Neural crest cell (in vitro differentiated cells): Measurements from ENCODE around the gene BRD1. TPM values are rescaled to one million over a fixed set of nuclear protein-coding genes. Genes with fewer than 3 reads are reported as not detected.

Experiments
- DNase-seq: peaks from one replicate; pipeline ENCODE4 v3.0.0; 2021; ENCODE audit warnings: low read depth, mixed read lengths, low spot score
- H3K27ac Mint-ChIP-seq: one replicate; pipeline ENCODE4 v1.8.0; 2021; ENCODE audit warnings: mild to moderate bottlenecking, mixed read lengths; ENCODE audit not compliant: unreplicated experiment
- H3K27me3 Mint-ChIP-seq: 2 replicates; pipeline ENCODE4 v1.8.0; 2021; ENCODE audit warnings: low read depth, mild to moderate bottlenecking, mixed read lengths
- H3K36me3 Mint-ChIP-seq: 2 replicates; pipeline ENCODE4 v1.8.0; 2021; ENCODE audit warnings: low read depth, mild to moderate bottlenecking, mixed read lengths
- H3K4me1 Mint-ChIP-seq: 2 replicates; pipeline ENCODE4 v1.8.0; 2021; ENCODE audit warnings: mixed read lengths
- H3K4me3 Mint-ChIP-seq: one replicate; pipeline ENCODE4 v1.8.0; 2021; ENCODE audit warnings: mild to moderate bottlenecking, mixed read lengths
- H3K9me3 Mint-ChIP-seq: 2 replicates; pipeline ENCODE4 v1.8.0; 2021; ENCODE audit warnings: mixed read lengths
- total RNA-seq: library from RNA; stranded (reverse); gene quantifications from 2 replicates; pipeline ENCODE4 v1.2.1, GENCODE V29; 2021
- TF ChIP-seq, protein P1 (sequence below): fragments of 200-600 bp; sonication (generic); conservative IDR thresholded peaks from 2 replicates; pipeline ENCODE4 v1.5.0; 2021; ENCODE audit warnings: antibody characterized with exemption, mild to moderate bottlenecking

BRD1 gene
- total RNA-seq, 1 donor from 2014 or later = 59.1 TPM

DNA sequence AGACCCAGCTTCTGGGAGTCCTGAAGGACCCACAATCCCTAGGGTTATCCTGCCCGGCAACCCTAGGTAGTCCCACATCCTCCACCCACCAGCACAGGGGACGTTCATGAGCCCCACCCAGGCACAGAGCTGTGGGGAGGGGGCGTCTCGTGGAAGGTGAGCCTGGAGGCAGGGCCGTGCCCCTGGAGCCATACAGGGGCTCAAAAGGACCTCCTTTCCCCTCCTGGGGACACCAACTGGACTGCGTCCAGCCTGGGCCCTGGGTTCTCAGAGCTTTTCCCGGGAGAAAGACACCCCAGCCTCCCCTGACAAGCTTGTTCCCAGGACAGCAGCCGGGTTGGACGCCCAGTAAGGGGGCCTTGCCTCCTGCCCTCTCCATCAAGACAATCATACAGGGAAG, 78.4 kb downstream of the BRD1 start:
- TF ChIP-seq, protein P1, sequence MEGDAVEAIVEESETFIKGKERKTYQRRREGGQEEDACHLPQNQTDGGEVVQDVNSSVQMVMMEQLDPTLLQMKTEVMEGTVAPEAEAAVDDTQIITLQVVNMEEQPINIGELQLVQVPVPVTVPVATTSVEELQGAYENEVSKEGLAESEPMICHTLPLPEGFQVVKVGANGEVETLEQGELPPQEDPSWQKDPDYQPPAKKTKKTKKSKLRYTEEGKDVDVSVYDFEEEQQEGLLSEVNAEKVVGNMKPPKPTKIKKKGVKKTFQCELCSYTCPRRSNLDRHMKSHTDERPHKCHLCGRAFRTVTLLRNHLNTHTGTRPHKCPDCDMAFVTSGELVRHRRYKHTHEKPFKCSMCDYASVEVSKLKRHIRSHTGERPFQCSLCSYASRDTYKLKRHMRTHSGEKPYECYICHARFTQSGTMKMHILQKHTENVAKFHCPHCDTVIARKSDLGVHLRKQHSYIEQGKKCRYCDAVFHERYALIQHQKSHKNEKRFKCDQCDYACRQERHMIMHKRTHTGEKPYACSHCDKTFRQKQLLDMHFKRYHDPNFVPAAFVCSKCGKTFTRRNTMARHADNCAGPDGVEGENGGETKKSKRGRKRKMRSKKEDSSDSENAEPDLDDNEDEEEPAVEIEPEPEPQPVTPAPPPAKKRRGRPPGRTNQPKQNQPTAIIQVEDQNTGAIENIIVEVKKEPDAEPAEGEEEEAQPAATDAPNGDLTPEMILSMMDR = no peak
- no peak for DNase-seq
- H3K4me3 Mint-ChIP-seq = no peak overlapping the region
- H3K36me3 Mint-ChIP-seq = no peaks in the 10 kb centered on the region
- peaks cover 18% of the 10 kb centered on the region for H3K9me3 Mint-ChIP-seq
- peaks cover 12% of the 10 kb centered on the region for H3K27me3 Mint-ChIP-seq
- H3K4me1 Mint-ChIP-seq = no peaks in the 10 kb centered on the region
- no peak overlapping the region for H3K27ac Mint-ChIP-seq

DNA sequence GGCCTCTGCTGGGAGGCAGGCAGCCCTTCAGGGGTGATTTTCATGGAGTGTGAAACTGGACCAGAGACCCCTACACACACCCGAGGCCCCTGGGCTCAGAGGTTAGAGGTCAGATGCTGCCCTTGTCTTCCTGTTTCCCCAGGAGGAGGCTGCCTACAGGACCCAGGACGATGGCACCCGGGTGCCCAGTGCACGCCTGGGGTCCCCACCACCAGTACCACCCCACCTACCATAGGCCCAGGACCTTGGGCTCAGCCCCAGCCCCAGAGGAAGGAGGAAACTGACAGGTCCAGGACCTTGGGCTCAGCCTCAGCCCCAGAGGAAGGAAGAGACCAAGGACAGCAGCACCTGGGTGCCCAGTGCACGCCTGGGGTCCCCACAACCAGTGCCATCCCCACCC, 79.2 kb downstream of the BRD1 start:
- DNase-seq = no peak
- H3K4me3 Mint-ChIP-seq = no peak overlapping the region
- H3K27ac Mint-ChIP-seq = no peak overlapping the region
- H3K36me3 Mint-ChIP-seq = peaks cover 2% of the 10 kb centered on the region
- peaks cover 17% of the 10 kb centered on the region for H3K27me3 Mint-ChIP-seq
- TF ChIP-seq, protein P1 = no peak
- H3K9me3 Mint-ChIP-seq = peaks cover 22% of the 10 kb centered on the region
- H3K4me1 Mint-ChIP-seq = no peaks in the 10 kb centered on the region

DNA sequence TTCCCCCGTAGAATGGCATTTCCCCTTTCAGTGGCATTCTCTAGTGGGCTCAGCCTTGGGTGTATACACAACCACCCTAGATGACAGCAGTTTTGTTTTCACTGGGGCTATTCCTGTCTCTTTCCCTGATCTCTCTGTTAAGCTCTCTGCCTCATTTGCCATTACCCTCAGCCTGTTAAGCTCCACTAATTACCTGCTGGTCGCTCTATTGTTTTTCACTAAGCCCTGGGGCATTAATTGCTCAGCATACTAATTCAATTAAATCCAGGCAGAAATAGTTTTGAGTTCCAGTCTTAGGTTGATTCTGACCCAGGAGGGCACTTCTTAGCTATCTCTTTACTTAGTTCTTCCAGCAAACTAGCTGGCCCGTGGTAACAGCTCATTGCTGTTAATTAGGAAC, 80.0 kb downstream of the BRD1 start:
- DNase-seq = no peak
- peaks cover 2% of the 10 kb centered on the region for H3K36me3 Mint-ChIP-seq
- peaks cover 23% of the 10 kb centered on the region for H3K9me3 Mint-ChIP-seq
- H3K27ac Mint-ChIP-seq = no peak overlapping the region
- no peak overlapping the region for H3K4me3 Mint-ChIP-seq
- peaks cover 22% of the 10 kb centered on the region for H3K27me3 Mint-ChIP-seq
- no peaks in the 10 kb centered on the region for H3K4me1 Mint-ChIP-seq
- TF ChIP-seq, protein P1 = no peak

- TF ChIP-seq, protein P1 = no peak
Measured at GRCh38 chr22:49747130-49747529, 80.5 kb downstream of the BRD1 start.

GRCh38 chr22:49746065-49746464, 81.6 kb downstream of the BRD1 start:
- TF ChIP-seq, protein P1 = no peak
- H3K9me3 Mint-ChIP-seq = peaks cover 26% of the 10 kb centered on the region
- no peaks in the 10 kb centered on the region for H3K4me1 Mint-ChIP-seq
- peaks cover 35% of the 10 kb centered on the region for H3K27me3 Mint-ChIP-seq
- no peak for DNase-seq
- no peak overlapping the region for H3K4me3 Mint-ChIP-seq
- H3K27ac Mint-ChIP-seq = no peak overlapping the region
- H3K36me3 Mint-ChIP-seq = peaks cover 2% of the 10 kb centered on the region

More at GRCh38 chr22:49747130-49747529, 80.5 kb downstream of the BRD1 start:
- Mint-ChIP-seq H3K9me3 (peaks cover 23% of the 10 kb centered on the region), H3K27ac (no peak overlapping the region), H3K4me3 (no peak overlapping the region), H3K4me1 (no peaks in the 10 kb centered on the region), H3K27me3 (peaks cover 28% of the 10 kb centered on the region), H3K36me3 (peaks cover 2% of the 10 kb centered on the region)
- no peak for DNase-seq

- H3K9me3 Mint-ChIP-seq = peaks cover 30% of the 10 kb centered on the region
- no peak for DNase-seq
- H3K27me3 Mint-ChIP-seq = peaks cover 70% of the 10 kb centered on the region
- H3K36me3 Mint-ChIP-seq = peaks cover 4% of the 10 kb centered on the region
- TF ChIP-seq, protein P1 = no peak
- no peak overlapping the region for H3K27ac Mint-ChIP-seq
- H3K4me1 Mint-ChIP-seq = no peaks in the 10 kb centered on the region
- H3K4me3 Mint-ChIP-seq = no peak overlapping the region
Measured at GRCh38 chr22:49740242-49740641, 87.4 kb downstream of the BRD1 start.
